Esophagus muscularis mucosa (tissue), 3 donors: ENCODE results near the gene CLDN10.

Source experiments
- EP300 ChIP-seq: sonication (generic); formaldehyde crosslinking; IDR thresholded peaks from one replicate; pipeline ENCODE4 v1.6.1; 2017; ENCODE audit warnings: antibody characterized with exemption
- TF ChIP-seq, protein P1 (sequence below), 3 experiments: fragments of 200-600 bp in 2 of 3; fragments of 450-650 bp in 1 of 3; sonication (generic) in 2 of 3; IDR thresholded peaks; one replicate each; pipeline ENCODE4 v1.5.1; 2017 to 2019; ENCODE audit warnings: antibody characterized with exemption in 3 of 3, mild to moderate bottlenecking in 2 of 3, moderate library complexity in 1 of 3

GRCh38 chr13:95510950-95511349, 41.6 kb upstream of the CLDN10 start:
- TF ChIP-seq, protein P1, sequence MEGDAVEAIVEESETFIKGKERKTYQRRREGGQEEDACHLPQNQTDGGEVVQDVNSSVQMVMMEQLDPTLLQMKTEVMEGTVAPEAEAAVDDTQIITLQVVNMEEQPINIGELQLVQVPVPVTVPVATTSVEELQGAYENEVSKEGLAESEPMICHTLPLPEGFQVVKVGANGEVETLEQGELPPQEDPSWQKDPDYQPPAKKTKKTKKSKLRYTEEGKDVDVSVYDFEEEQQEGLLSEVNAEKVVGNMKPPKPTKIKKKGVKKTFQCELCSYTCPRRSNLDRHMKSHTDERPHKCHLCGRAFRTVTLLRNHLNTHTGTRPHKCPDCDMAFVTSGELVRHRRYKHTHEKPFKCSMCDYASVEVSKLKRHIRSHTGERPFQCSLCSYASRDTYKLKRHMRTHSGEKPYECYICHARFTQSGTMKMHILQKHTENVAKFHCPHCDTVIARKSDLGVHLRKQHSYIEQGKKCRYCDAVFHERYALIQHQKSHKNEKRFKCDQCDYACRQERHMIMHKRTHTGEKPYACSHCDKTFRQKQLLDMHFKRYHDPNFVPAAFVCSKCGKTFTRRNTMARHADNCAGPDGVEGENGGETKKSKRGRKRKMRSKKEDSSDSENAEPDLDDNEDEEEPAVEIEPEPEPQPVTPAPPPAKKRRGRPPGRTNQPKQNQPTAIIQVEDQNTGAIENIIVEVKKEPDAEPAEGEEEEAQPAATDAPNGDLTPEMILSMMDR (IDR thresholded peaks at IDR 0.05): no peak
- TF ChIP-seq EP300: no peak
